HG02678 (cell line): ENCODE measurements around the gene PSG7.
"Not testable (repeated sequence)": the region's sequence is repeated elsewhere in the genome, so short reads cannot be mapped to it uniquely, and the experiment has no call there.

Experiments used
- ATAC-seq: cut with Tn5 transposase; IDR thresholded peaks from one replicate; pipeline ENCODE4 v1.9.1; 2021; ENCODE audit warnings: mild to moderate bottlenecking, moderate library complexity; ENCODE audit not compliant: unreplicated experiment

PSG7 gene

GRCh38 chr19:42937107-42937506 lies at the start of gene PSG7:
TSS of gene PSG7 (minus strand) at chr19:42937207. CDS start at chr19:42937076, 131 bp downstream.
- not testable (repeated sequence) for ATAC-seq

GRCh38 chr19:42985588-42985987 lies 48.6 kb upstream of the PSG7 start:
- no peak for ATAC-seq

GRCh38 chr19:42982111-42982510 lies 45.1 kb upstream of the PSG7 start:
- ATAC-seq: not testable (repeated sequence)

DNA sequence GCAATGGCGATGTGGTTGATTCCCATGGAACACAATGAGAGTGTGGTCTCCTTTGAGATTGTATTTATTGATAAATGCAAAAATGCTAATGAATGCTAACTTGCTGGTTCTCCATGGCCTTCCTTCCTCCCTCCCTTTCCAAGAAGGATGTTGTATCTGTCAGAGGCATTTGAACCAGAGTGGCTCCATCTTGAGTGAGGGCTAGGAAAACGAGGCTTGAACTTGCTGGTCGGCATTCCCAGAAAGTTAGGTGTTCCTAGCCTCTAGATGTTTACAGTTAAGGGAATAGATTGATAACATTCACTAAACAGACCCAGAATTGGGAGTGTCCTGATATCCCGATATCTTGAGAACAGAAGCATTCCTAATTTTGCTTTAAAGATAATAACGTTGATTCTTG lies 34.4 kb upstream of the PSG7 start:
- ATAC-seq: not testable (repeated sequence)

DNA sequence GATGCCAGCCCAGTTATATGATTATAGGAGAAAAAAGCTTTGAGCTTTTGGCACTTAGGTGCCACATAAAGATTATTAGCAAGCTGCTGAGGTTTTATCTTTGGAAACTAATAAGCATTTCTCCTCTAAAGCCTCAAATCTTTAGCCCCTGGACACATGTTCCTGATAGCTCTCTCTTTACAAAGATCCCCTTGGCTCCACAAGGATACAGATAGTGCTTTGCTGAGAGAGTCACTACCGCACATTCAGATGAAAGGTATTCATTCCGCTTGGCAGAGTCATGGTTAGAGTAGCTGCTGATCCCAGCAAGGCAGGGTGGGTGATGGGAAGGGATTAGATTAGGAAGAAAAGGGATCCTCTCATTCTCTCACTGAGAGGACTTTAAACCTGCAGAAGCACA lies 28.2 kb upstream of the PSG7 start:
- ATAC-seq: no peak

DNA sequence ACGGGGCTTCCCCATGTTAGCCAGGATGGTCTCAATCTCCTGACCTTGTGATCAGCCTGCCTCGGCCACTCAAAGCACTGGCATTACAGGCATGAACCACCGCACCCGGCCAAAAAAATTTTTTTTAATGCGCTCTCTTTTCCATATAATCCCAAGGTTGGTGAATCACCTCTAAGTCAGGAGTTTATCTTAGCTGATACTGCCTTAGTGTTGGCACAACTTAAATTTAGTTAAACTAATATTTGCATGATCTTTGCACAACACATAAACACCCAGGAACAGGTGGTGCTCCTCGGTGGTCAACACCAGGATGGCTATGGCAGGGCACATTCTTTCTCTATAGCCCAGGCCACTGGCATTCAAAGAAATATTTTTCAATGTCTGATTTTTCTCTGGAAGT lies 24.1 kb upstream of the PSG7 start:
- ATAC-seq: no peak

GRCh38 chr19:42952126-42952525 lies 15.1 kb upstream of the PSG7 start:
- not testable (repeated sequence) for ATAC-seq

DNA sequence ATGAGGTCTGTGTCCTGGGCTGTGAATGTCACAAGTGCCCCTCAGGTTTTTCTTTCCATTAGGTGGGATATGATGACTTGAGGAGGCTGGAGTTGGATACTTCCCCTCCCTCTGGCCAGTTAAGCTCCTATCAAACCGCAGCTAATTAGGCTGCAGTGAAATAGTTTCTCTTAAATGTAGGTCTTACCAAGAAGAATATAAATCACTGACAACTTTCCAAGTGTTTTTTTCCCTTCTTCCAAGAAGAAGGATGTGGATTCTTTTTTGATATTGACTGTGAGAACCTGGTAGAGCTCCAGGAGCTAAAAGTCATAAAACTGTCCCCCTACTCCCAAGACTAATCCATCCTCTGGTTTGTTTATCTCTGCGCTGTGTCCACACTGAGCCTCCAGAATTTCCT lies 14.5 kb upstream of the PSG7 start:
- ATAC-seq: not testable (repeated sequence)

- no peak for ATAC-seq
Observed at GRCh38 chr19:42942187-42942789, 5.3 kb upstream of the PSG7 start.

DNA sequence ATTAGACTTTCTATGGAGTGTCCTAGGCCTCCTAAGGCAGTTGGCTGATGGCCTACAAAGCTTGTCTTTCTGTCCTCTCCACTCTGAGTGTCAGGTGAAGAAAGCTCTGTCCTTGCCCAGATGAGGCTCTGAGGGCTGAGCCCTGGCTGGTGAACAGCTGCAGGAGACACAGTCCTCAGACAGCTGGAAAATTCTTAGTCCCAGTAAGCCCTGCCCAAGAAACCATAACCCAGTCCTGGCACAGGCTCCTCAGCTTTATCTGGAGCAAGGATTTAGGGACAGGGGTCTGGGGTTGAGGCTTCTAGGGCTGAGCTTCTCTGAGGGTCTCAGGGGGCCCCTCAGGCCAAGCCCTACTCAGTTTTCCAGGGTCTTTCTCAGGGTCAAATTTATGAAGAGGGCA lies 2.3 kb downstream of the PSG7 start:
- not testable (repeated sequence) for ATAC-seq

DNA sequence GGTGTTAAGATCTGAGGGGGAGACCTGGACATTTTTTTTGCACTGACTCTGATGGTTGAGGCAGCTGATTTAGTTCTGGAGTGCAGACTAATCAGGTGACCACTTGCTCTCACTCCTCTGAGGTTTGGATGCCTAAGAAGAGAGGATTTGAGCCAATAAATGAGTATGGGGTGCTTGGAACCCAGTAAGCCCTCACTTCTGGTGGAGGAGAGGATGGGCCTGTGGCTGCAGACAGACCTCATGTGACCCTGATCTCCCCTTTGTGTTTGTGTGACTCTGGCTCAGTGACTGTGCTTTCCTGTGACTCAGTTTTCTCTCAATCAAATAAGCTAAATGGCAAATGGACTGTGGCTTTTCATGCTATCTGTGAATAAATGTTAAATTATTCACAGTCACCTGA lies 2.8 kb downstream of the PSG7 start:
- ATAC-seq: not testable (repeated sequence)

DNA sequence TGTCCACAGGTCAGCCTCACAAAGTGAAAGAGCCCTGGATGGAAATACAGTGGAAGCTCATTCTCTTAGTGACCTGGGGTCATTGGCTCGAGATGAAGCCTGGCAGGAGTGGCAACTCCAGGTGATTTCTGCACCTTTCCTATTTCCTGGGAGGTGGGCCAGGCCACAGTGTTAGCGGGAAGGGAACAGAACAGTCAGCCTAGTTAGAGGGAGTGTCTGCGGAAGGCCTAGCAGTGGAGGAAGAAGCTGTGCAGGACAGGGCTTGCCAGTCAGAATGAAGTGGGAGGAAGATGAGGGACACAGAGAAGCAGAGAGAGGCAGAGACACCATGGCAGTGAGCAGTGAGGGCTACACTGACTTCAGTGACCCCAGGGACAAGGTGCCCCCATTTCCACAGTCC lies 3.6 kb downstream of the PSG7 start:
- not testable (repeated sequence) for ATAC-seq

DNA sequence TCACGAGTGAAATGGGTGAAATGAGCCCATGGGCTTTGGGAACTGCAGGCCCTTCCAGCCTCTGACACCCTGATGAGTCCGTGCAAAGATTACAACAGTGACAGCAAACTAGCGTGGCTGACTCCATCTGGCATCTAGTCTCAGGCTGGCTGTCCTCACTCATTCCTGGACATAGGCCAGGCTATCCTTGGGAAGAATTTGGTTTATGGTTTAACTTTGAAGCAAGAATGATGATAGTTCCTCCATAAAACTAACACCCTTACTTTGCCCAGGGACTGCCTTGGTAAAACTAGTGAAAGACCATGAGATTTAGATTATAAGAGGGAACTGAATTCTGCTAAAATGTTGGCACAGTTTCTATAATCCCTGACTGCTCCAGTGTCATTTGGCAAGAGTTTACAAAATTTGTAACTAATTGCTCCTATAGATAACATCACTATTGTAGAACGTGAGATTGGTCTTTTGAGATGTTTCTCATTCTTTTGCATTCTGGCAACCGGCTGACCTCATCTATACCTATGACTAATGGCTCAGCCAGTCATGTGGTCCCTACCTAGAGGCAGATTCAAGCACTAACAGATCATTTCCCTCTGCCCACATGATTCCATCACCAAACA lies 4.4 kb downstream of the PSG7 start:
- not testable (repeated sequence) for ATAC-seq

GRCh38 chr19:42930214-42930613 lies 6.8 kb downstream of the PSG7 start:
- ATAC-seq: not testable (repeated sequence)

- no peak for ATAC-seq
Observed at GRCh38 chr19:42928896-42929295, 8.1 kb downstream of the PSG7 start.

DNA sequence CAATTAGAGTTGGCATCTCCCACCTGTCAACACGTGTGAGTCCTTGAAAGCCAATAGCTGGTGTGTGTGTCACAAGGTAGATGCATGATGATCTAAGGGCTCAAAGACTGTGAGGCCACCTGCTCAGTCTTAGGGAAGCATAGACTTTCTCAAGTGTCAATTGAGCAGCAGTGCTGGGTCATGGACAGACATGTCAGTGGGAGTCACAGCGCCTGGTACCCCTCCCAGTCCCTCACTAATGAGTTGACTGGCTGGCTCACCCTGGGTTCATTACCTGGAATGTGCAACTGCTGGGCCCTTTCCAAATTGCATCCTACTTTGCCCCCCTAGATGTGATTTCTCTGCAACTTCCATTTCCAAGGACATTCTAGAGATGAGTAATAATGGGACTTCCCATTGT lies 10.2 kb downstream of the PSG7 start:
- no peak for ATAC-seq

DNA sequence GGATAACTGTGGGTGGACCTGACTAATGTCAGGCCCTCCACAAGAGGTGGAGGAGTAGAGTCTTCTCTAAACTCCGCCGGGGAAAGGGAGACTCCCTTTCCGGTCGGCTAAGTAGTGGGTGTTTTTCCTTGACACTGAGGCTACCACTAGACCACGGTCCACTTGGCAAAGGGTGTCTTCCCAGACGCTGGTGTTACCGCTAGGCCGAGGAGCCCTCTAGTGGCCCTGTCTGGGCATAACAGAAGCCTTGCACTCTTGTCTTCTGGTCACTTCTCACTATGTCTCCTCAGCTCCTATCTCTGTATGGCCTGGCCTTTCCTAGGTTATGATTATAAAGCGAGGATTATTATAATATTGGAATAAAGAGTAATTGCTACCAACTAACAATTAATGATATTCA lies 13.9 kb downstream of the PSG7 start:
- not testable (repeated sequence) for ATAC-seq

DNA sequence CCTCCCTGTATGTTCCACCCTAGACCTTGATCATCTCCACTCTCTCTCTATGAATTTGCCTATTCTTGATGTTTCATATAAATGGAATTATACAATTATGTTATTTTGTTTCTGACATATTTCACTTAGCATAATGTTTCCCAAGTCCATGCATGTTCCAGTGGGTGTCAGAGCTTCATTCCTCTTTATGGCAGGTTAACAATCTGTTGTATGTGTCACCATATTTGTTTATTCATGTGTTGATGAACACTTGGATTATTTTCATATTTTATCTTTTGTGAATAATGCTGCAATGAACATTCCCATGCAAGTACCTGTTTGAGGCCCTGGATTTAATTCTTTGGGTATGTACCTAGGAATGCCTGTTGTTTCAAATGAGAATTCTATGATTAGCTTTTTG lies 16.0 kb downstream of the PSG7 start:
- ATAC-seq: not testable (repeated sequence)

DNA sequence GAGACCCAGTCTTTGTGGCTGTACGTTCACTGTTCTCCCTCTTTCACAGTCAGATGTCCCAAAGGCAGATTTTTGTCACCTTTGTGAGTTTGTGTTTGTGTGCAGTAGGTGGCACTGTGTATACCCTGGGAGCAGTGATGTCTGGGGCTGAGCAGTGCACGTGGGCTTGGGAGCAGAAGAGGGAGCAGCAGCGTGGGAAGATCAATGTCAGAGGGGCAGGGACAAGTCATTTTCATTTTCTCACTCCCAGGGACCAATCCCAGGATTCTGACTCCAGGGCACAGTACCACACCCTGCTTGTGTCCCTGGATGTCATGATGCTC lies 17.3 kb downstream of the PSG7 start:
- ATAC-seq: no peak

DNA sequence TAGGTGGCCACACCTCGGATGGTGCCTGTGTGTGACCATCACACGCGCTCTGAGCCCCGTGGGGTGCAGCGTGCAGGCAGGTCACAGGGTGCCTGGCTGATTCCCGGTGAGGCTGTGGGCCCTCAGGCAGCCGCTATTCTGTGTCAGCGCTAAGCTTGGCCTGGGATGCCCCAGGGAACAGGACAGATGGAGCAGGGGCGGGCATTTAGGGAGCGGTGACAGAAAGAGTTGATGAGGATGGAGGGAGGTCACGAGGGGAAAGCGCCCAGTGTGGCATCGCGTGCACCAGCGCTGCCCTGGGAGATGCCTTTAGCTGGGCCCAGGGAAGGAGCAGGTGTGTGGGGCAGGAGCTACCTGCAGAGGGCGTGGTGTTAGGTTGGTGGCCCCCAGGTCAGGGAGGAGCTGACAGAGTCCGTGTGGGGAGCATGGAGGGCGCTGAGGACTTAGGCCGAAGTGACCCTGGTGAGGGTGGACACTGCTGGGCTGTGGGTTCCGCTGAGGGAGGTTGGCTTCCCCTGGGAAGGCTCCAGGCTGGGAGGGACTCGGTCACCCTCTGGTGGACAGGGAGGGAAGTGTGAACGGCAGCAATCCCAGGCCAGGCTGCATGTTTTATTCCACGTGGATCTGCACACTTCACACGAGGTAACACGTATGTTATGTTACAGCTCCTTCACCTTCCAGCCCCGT lies 17.8 kb downstream of the PSG7 start:
- ATAC-seq: not testable (repeated sequence)

- ATAC-seq: not testable (repeated sequence)
Observed at GRCh38 chr19:42918377-42919069, 18.5 kb downstream of the PSG7 start.

DNA sequence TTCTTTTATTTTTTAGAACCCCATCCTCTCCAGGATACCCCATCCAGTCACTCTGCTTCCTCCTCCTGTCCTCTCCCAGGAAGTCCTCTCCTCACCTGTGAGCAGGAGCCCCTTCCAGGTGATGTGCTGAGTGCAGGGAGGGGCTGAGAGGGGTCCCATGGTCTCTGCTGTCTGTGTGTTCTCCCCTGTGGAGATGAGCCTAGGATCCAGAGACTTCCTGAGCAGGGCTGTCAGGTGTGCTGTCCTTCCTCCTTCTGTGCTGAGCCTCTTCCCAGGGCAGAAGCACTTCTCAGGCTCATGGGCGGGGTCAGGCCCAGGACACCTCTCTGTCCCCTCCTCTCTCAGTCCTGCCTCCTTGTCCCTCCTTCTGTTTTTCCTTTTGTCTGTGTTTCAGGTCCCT lies 19.4 kb downstream of the PSG7 start, which contains the start of gene PSG6:
Gene PSG6, minus strand, starts transcription at position 261 of the 400 bp plus-strand sequence. Its CDS starts 102 bp downstream, at position 159.
- ATAC-seq: not testable (repeated sequence)
